ENCODE data around the gene STAG1. TPM values are rescaled to one million over a fixed set of nuclear protein-coding genes. Genes with fewer than 3 reads are reported as not detected.

STAG1 gene
- total and polyA plus RNA-seq, 2 of the 13 experiments (the other 11 are each of a cell fraction or from before 2014, with no cell fraction given): 6.2 to 25.9 TPM

DNA sequence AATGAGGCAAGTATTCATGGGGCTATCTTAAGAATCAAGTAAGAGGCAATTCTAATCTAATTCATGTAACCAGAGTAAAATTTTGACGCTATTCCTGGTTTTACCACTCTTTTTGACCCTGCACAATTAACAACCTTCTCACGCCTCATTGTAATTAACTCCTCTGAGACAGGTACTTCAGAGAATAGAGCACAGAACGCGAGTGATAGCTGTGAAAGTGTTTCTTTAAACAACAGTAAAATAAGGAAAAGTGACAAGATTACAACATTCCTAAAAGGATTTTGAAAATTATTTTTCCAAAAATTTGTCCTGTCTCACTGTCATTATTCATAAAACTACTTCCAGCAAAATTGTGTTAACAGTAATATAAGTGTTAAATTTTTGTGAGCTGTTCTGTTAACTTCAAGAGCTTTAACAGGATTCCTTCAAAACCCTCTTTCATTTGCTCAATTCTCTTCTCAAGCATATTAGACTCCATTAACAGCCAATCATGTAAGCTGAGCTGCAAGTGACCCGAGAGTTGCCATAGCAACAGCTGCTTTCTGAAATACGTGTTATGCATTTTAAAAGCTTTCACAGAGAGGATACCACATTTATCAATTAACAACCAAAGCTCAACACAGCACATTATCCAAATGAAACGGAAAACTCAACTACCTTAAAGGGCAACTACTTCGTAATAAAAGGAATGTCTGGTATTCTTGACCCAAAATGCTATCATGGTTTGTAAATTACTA, 93.1 kb downstream of the STAG1 start:
- Histone ChIP-seq H3K4me2 (ENCODE audit: low read depth, low read length) (no peak overlapping the region), H3K4me3 (replicated peaks in 1 of 3; ENCODE audit: insufficient read depth in 1 of 3, low read depth in 2 of 3, low read length in 3 of 3) (no peak overlapping the region), H3K36me3 (replicated peaks in 1 of 2; ENCODE audit: control insufficient read depth in 1 of 2, insufficient read depth in 2 of 2, low read length in 2 of 2) (no peaks in the 10 kb centered on the region), H3K9me3 (ENCODE audit: low read length) (peaks cover 10% of the 10 kb centered on the region), H2AFZ (ENCODE audit: low read length) (no peak overlapping the region), H3K27ac (ENCODE audit: extremely low read length, insufficient read depth, low read length) (no peak overlapping the region), H3K9ac (ENCODE audit: insufficient read depth, low read depth, low read length) (no peak overlapping the region), H3K79me2 (ENCODE audit: insufficient read depth, low read length) (peaks cover 59% of the 10 kb centered on the region), H3K4me1 (ENCODE audit: insufficient read depth, low read length) (peaks cover 11% of the 10 kb centered on the region), H4K20me1 (ENCODE audit: insufficient read depth, low read length) (no peaks in the 10 kb centered on the region), H3K27me3 (ENCODE audit: control insufficient read depth in 1 of 2, insufficient read depth in 2 of 2, low read length in 2 of 2) (no peaks in the 10 kb centered on the region)
- in situ Hi-C loops (cut with HindIII; ENCODE audit: extremely low pct_ligation_motif_present, low pct_unique_long_range_greater_than_20kb): no loop called here
- FAIRE-seq (no peak), ATAC-seq (no peak), DNase-seq (ENCODE audit: low spot score) (no peak)
- no TSS peak for BruUV-seq (replicated peaks)
- intact Hi-C loops (cut with micrococcal nuclease; ENCODE audit: unreplicated experiment): no loop called here
- TF ChIP-seq RFX1 (IDR thresholded peaks at IDR 0.05) (peak; percentile 21; the same call in 1 of the 2 replicates), RFX3 (CRISPR knock-in tag; IDR thresholded peaks at IDR 0.05) (peak; percentile 37; the same call in 1 of the 2 replicates), RFX5 (IDR thresholded peaks at IDR 0.05; ENCODE audit: low read depth, low read length) (peak; percentile 91), SMYD3 (CRISPR knock-in tag; IDR thresholded peaks at IDR 0.05) (no peak), RFXANK (CRISPR knock-in tag; IDR thresholded peaks at IDR 0.05) (peak; percentile 84; the same call in 1 of the 2 replicates)
- POLR2A ChIA-PET: no interaction called here
- CTCF ChIA-PET (ENCODE audit: low intra/inter-chr PET ratio, low total read pairs): no interaction called here
- WGBS (ENCODE audit: low lambda C conversion rate): 95% methylated on average over 8 of the region's 8 CpGs

DNA sequence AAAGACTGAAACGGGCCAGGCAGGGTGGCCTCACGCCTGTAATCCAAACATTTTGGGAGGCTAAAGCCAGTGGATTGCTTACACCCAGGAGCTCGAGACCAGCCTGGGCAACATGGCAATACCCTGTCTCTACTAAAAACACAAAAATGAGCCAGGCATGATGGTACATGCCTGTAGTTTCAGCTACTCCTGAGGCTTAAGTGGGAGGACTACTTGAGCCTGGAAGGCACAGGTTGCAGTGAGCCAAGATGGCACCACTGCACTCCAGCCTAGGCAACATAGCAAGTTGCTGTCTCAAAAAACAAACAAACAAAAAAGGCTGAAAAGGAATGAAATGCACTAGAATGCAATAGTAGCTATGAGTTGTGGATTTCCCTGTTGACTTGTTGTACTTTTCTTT, 94.7 kb downstream of the STAG1 start:
- H4K20me1 ChIP-seq (ENCODE audit: insufficient read depth, low read length): no peaks in the 10 kb centered on the region
- H3K9me3 ChIP-seq (ENCODE audit: low read length): peaks cover 18% of the 10 kb centered on the region
- no peak overlapping the region for H2AFZ ChIP-seq (ENCODE audit: low read length)
- ATAC-seq (no peak), FAIRE-seq (no peak), DNase-seq (ENCODE audit: low spot score) (no peak)
- H3K27ac ChIP-seq (ENCODE audit: extremely low read length, insufficient read depth, low read length): no peak overlapping the region
- intact Hi-C loops (cut with micrococcal nuclease; ENCODE audit: unreplicated experiment): no loop called here
- peaks cover 64% of the 10 kb centered on the region for H3K79me2 ChIP-seq (ENCODE audit: insufficient read depth, low read length)
- no TSS peak for BruUV-seq (replicated peaks)
- H3K4me2 ChIP-seq (ENCODE audit: low read depth, low read length): no peak overlapping the region
- H3K4me1 ChIP-seq (ENCODE audit: insufficient read depth, low read length): no peaks in the 10 kb centered on the region
- no peak overlapping the region for H3K4me3 ChIP-seq (replicated peaks in 1 of 3; ENCODE audit: insufficient read depth in 1 of 3, low read depth in 2 of 3, low read length in 3 of 3)
- no peaks in the 10 kb centered on the region for H3K36me3 ChIP-seq (replicated peaks in 1 of 2; ENCODE audit: control insufficient read depth in 1 of 2, insufficient read depth in 2 of 2, low read length in 2 of 2)
- in situ Hi-C loops (cut with HindIII; ENCODE audit: extremely low pct_ligation_motif_present, low pct_unique_long_range_greater_than_20kb): no loop called here
- POLR2A ChIA-PET: no interaction called here
- CTCF ChIA-PET (ENCODE audit: low intra/inter-chr PET ratio, low total read pairs): no interaction called here
- TF ChIP-seq, protein P1, sequence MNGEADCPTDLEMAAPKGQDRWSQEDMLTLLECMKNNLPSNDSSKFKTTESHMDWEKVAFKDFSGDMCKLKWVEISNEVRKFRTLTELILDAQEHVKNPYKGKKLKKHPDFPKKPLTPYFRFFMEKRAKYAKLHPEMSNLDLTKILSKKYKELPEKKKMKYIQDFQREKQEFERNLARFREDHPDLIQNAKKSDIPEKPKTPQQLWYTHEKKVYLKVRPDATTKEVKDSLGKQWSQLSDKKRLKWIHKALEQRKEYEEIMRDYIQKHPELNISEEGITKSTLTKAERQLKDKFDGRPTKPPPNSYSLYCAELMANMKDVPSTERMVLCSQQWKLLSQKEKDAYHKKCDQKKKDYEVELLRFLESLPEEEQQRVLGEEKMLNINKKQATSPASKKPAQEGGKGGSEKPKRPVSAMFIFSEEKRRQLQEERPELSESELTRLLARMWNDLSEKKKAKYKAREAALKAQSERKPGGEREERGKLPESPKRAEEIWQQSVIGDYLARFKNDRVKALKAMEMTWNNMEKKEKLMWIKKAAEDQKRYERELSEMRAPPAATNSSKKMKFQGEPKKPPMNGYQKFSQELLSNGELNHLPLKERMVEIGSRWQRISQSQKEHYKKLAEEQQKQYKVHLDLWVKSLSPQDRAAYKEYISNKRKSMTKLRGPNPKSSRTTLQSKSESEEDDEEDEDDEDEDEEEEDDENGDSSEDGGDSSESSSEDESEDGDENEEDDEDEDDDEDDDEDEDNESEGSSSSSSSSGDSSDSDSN (CRISPR knock-in tag; IDR thresholded peaks at IDR 0.05): no peak
- TF ChIP-seq RFX5 (IDR thresholded peaks at IDR 0.05; ENCODE audit: low read depth, low read length): no peak
- TF ChIP-seq, protein P2, sequence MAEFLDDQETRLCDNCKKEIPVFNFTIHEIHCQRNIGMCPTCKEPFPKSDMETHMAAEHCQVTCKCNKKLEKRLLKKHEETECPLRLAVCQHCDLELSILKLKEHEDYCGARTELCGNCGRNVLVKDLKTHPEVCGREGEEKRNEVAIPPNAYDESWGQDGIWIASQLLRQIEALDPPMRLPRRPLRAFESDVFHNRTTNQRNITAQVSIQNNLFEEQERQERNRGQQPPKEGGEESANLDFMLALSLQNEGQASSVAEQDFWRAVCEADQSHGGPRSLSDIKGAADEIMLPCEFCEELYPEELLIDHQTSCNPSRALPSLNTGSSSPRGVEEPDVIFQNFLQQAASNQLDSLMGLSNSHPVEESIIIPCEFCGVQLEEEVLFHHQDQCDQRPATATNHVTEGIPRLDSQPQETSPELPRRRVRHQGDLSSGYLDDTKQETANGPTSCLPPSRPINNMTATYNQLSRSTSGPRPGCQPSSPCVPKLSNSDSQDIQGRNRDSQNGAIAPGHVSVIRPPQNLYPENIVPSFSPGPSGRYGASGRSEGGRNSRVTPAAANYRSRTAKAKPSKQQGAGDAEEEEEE (CRISPR knock-in tag; IDR thresholded peaks at IDR 0.05; ENCODE audit: borderline replicate concordance): no peak
- no peak overlapping the region for H3K9ac ChIP-seq (ENCODE audit: insufficient read depth, low read depth, low read length)
- no peaks in the 10 kb centered on the region for H3K27me3 ChIP-seq (ENCODE audit: control insufficient read depth in 1 of 2, insufficient read depth in 2 of 2, low read length in 2 of 2)
- WGBS (ENCODE audit: low lambda C conversion rate): 100% methylated on average over 2 of the region's 3 CpGs

Data from HepG2 (cell line).